Ammon's horn (tissue), 1 donor: ENCODE data around the gene CRAMP1.

ENCODE experiments used
- DNase-seq: peaks from one replicate; pipeline ENCODE4 v3.0.0-alpha.2; 2016; ENCODE audit warnings: low spot score

The CRAMP1 gene

GRCh38 chr16:1655909-1656807 is 44.0 kb downstream of the CRAMP1 start:
- no peak for DNase-seq

- no peak for DNase-seq
Observed at GRCh38 chr16:1656808-1657617, 44.9 kb downstream of the CRAMP1 start.

- DNase-seq = no peak
Observed at GRCh38 chr16:1657841-1658240, 45.7 kb downstream of the CRAMP1 start.

GRCh38 chr16:1659031-1659430 is 46.9 kb downstream of the CRAMP1 start:
- no peak for DNase-seq

- DNase-seq = no peak
Observed at GRCh38 chr16:1661826-1662225, 49.7 kb downstream of the CRAMP1 start.

- DNase-seq = no peak
Observed at GRCh38 chr16:1662543-1662942, 50.4 kb downstream of the CRAMP1 start.

GRCh38 chr16:1665829-1666228 is 53.7 kb downstream of the CRAMP1 start:
- DNase-seq = no peak

GRCh38 chr16:1666316-1666715 is 54.2 kb downstream of the CRAMP1 start:
- DNase-seq = no peak

- DNase-seq = no peak
Observed at GRCh38 chr16:1667271-1667670, 55.1 kb downstream of the CRAMP1 start.

- no peak for DNase-seq
Observed at GRCh38 chr16:1667916-1668315, 55.8 kb downstream of the CRAMP1 start.

- DNase-seq = no peak
Observed at GRCh38 chr16:1668612-1669319, 56.6 kb downstream of the CRAMP1 start.

- DNase-seq = no peak
Observed at GRCh38 chr16:1669698-1670097, 57.5 kb downstream of the CRAMP1 start.

- no peak for DNase-seq
Observed at GRCh38 chr16:1670371-1670770, 58.2 kb downstream of the CRAMP1 start.

- no peak for DNase-seq
Observed at GRCh38 chr16:1670866-1671265, 58.7 kb downstream of the CRAMP1 start.

GRCh38 chr16:1673424-1674151 is 61.4 kb downstream of the CRAMP1 start:
- no peak for DNase-seq

- DNase-seq = no peak
Observed at GRCh38 chr16:1674306-1674705, 62.1 kb downstream of the CRAMP1 start.

- no peak for DNase-seq
Observed at GRCh38 chr16:1674751-1675664, 62.8 kb downstream of the CRAMP1 start.

GRCh38 chr16:1676661-1677060 is 64.5 kb downstream of the CRAMP1 start:
- DNase-seq = no peak

GRCh38 chr16:1677339-1677738 is 65.2 kb downstream of the CRAMP1 start:
- no peak for DNase-seq

GRCh38 chr16:1677942-1678499 is 65.9 kb downstream of the CRAMP1 start, which contains the start of gene JPT2:
Gene JPT2, plus strand, starts transcription at chr16:1678279. Its CDS starts 34 bp downstream, at chr16:1678313.
- peak; percentile 97 for DNase-seq
